Esophagus (tissue), 2 donors: Measurements from ENCODE around the gene PCDH1. TPM values are rescaled to one million over a fixed set of nuclear protein-coding genes. Genes with fewer than 3 reads are reported as not detected.

Experiments
- H3K27ac ChIP-seq, 2 donors: one replicate each; pipeline ENCODE4 v1.5.1; 2013; ENCODE audit warnings: low read depth in 2 of 2, mild to moderate bottlenecking in 2 of 2, inconsistent platforms in 1 of 2, low read length in 1 of 2, moderate library complexity in 1 of 2
- H3K27me3 ChIP-seq, 2 donors: one replicate each; pipeline ENCODE4 v1.6.1; 2013; ENCODE audit warnings: low read length in 2 of 2, control low read depth in 1 of 2, mild to moderate bottlenecking in 1 of 2; ENCODE audit not compliant: insufficient read depth in 2 of 2, control insufficient read depth in 1 of 2
- H3K36me3 ChIP-seq, 2 donors: one replicate each; pipeline ENCODE4 v1.6.1; 2013; ENCODE audit warnings: low read length in 1 of 2; ENCODE audit not compliant: control insufficient read depth in 2 of 2, insufficient read depth in 2 of 2
- H3K4me1 ChIP-seq, 2 donors: one replicate each; pipeline ENCODE4 v1.6.1; 2013; ENCODE audit warnings: low read length in 1 of 2; ENCODE audit not compliant: control insufficient read depth in 2 of 2, insufficient read depth in 2 of 2
- H3K4me3 ChIP-seq, 2 donors: one replicate each; pipeline ENCODE4 v1.5.1; 2013; ENCODE audit warnings: low read length in 2 of 2, mild to moderate bottlenecking in 2 of 2, low read depth in 1 of 2, moderate library complexity in 1 of 2
- H3K9me3 ChIP-seq, 2 donors: one replicate each; pipeline ENCODE4 v1.6.1; 2013; ENCODE audit warnings: mild to moderate bottlenecking in 2 of 2, low read depth in 1 of 2, low read length in 1 of 2, moderate library complexity in 1 of 2; ENCODE audit not compliant: control insufficient read depth in 2 of 2, insufficient read depth in 1 of 2
- WGBS, 2 donors: extraction: QIAGEN DNeasy Blood & Tissue Kit; methylation state at CpG; one replicate each; pipeline ENCODE4 v1.1.7; 2013; 5-methylcytosine and 5-hydroxymethylcytosine counted together
- polyA plus RNA-seq, 2 donors: library from polyadenylated mRNA; stranded (reverse); fragments of 200-250 nt; gene quantifications; one replicate each; pipeline ENCODE4 v1.2.3, GENCODE V29; 2013
- donor health status: healthy with polysubstance abuse.
- donor health status: Bipolar disorder and iron deficiency.

The PCDH1 gene
- polyA plus RNA-seq, 2 donors: 36.4 to 42.6 TPM

GRCh38 chr5:141881886-141882285 is 3.7 kb upstream of the PCDH1 start:
- H3K4me3 ChIP-seq: no peak overlapping the region
- H3K36me3 ChIP-seq: no peaks in the 10 kb centered on the region
- H3K27me3 ChIP-seq: peaks cover 4 to 5% of the 10 kb centered on the region in 2 donors
- no peak overlapping the region for H3K27ac ChIP-seq
- H3K4me1 ChIP-seq: peaks cover 4 to 11% of the 10 kb centered on the region in 2 donors
- 23 to 28% methylated on average over 4 of the region's 4 CpGs for WGBS, 2 donors
- no peaks in the 10 kb centered on the region for H3K9me3 ChIP-seq

GRCh38 chr5:141880961-141881801 is 3.0 kb upstream of the PCDH1 start:
- no peaks in the 10 kb centered on the region for H3K9me3 ChIP-seq
- 36 to 40% methylated on average over 8 of the region's 8 CpGs for WGBS, 2 donors
- peaks cover 4 to 18% of the 10 kb centered on the region in 2 donors for H3K4me1 ChIP-seq
- no peak overlapping the region for H3K4me3 ChIP-seq
- peaks cover 5 to 9% of the 10 kb centered on the region in 2 donors for H3K27me3 ChIP-seq
- no peak overlapping the region for H3K27ac ChIP-seq
- H3K36me3 ChIP-seq: no peaks in the 10 kb centered on the region

GRCh38 chr5:141879941-141880738 is 1.9 kb upstream of the PCDH1 start:
- Histone ChIP-seq H3K36me3 (no peaks in the 10 kb centered on the region), H3K9me3 (no peaks in the 10 kb centered on the region), H3K4me1 (peaks cover 4 to 18% of the 10 kb centered on the region in 2 donors), H3K4me3 (no peak overlapping the region), H3K27me3 (peaks cover 5 to 9% of the 10 kb centered on the region in 2 donors), H3K27ac (no peak overlapping the region)
- 43 to 51% methylated on average over 7 of the region's 7 CpGs for WGBS, 2 donors

GRCh38 chr5:141879426-141879759 is 1.2 kb upstream of the PCDH1 start:
- H3K36me3 ChIP-seq: no peaks in the 10 kb centered on the region
- peaks cover 3 to 9% of the 10 kb centered on the region in 2 donors for H3K27me3 ChIP-seq
- peaks cover 4 to 18% of the 10 kb centered on the region in 2 donors for H3K4me1 ChIP-seq
- H3K27ac ChIP-seq: no peak overlapping the region
- H3K4me3 ChIP-seq: no peak overlapping the region
- WGBS, 2 donors: 0 to 2% methylated on average over 2 of the region's 2 CpGs
- no peaks in the 10 kb centered on the region for H3K9me3 ChIP-seq

- peak overlapping the region; percentile 82 to 90 for H3K27ac ChIP-seq
- peaks cover 3 to 9% of the 10 kb centered on the region in 2 donors for H3K27me3 ChIP-seq
- H3K4me1 ChIP-seq: peaks cover 4 to 18% of the 10 kb centered on the region in 2 donors
- no peaks in the 10 kb centered on the region for H3K9me3 ChIP-seq
- no peaks in the 10 kb centered on the region for H3K36me3 ChIP-seq
- 0 to 1% methylated on average over 40 of the region's 40 CpGs for WGBS, 2 donors
- peak overlapping the region; percentile 48 to 78 for H3K4me3 ChIP-seq
Measured at GRCh38 chr5:141878711-141879425, 658 bp upstream of the PCDH1 start.

- Histone ChIP-seq H3K9me3 (no peaks in the 10 kb centered on the region), H3K27ac (peak overlapping the region; percentile 82 to 94), H3K36me3 (no peaks in the 10 kb centered on the region), H3K27me3 (peaks cover under 1 to 9% of the 10 kb centered on the region in 2 donors), H3K4me3 (peak overlapping the region; percentile 78 to 80), H3K4me1 (peaks cover 4 to 16% of the 10 kb centered on the region in 2 donors)
- 1% methylated on average over 37 to 55 of the region's 55 CpGs for WGBS, 2 donors
Measured at GRCh38 chr5:141877356-141878185, 639 bp downstream of the PCDH1 start.

GRCh38 chr5:141876628-141877355 is 1.4 kb downstream of the PCDH1 start:
- H3K36me3 ChIP-seq: no peaks in the 10 kb centered on the region
- H3K4me3 ChIP-seq: peak overlapping the region; percentile 78 to 80
- peaks cover 0 to 9% of the 10 kb centered on the region in 2 donors for H3K27me3 ChIP-seq
- 2 to 3% methylated on average over 42 of the region's 42 CpGs for WGBS, 2 donors
- H3K9me3 ChIP-seq: no peaks in the 10 kb centered on the region
- peaks cover 4 to 16% of the 10 kb centered on the region in 2 donors for H3K4me1 ChIP-seq
- peak overlapping the region; percentile 82 to 94 for H3K27ac ChIP-seq

- 1% methylated on average over 56 to 65 of the region's 65 CpGs for WGBS, 2 donors
- Histone ChIP-seq H3K36me3 (no peaks in the 10 kb centered on the region), H3K27ac (peak overlapping the region; percentile 82 to 94), H3K9me3 (no peaks in the 10 kb centered on the region), H3K27me3 (peaks cover 0 to 9% of the 10 kb centered on the region in 2 donors), H3K4me3 (peak overlapping the region; percentile 78 to 80), H3K4me1 (peaks cover 4 to 17% of the 10 kb centered on the region in 2 donors)
Measured at GRCh38 chr5:141875795-141876627, 2.2 kb downstream of the PCDH1 start.
